Naive thymus-derived CD4-positive, alpha-beta T cell (primary cell): ENCODE measurements around the gene FBXO11. TPM values are rescaled to one million over a fixed set of nuclear protein-coding genes. Genes with fewer than 3 reads are reported as not detected.
A peak's percentile ranks its signal among the peaks of the same experiment; 100 is the strongest.

Experiments used
- ATAC-seq: fragments of 150-1000 bp; cut with Tn5 transposase; 2 replicates; pipeline ENCODE4 v1.10.0; 2021; ENCODE audit warnings: mild to moderate bottlenecking, moderate library complexity
- CTCF ChIA-PET: fragments of 350-600 bp; sonication (Branson Sonifier 250); formaldehyde crosslinking; loops from one replicate; lab custom pipeline; 2021; ENCODE audit warnings: antibody characterized with exemption; lab: Charles Lee
- POLR2A ChIA-PET: fragments of 350-600 bp; sonication (Branson Sonifier 250); formaldehyde crosslinking; loops from one replicate; lab custom pipeline; 2021; ENCODE audit warnings: antibody characterized with exemption, inconsistent platforms; lab: Charles Lee
- DNase-seq, 9 donors: peaks; one replicate each; pipeline versions ENCODE4 v3.0.0 to v3.0.0-alpha.2; 2020 to 2022; ENCODE audit warnings: mixed read lengths in 1 of 9
- H3K27ac ChIP-seq: one replicate; pipeline ENCODE4 v1.7.0; 2013; ENCODE audit warnings: mild to moderate bottlenecking, low read depth, low read length, moderate library complexity
- H3K27me3 ChIP-seq, 2 donors: one replicate each; pipeline ENCODE4 v1.7.0; 2013; ENCODE audit warnings: low read length in 2 of 2, mild to moderate bottlenecking in 2 of 2, moderate library complexity in 2 of 2; ENCODE audit not compliant: control insufficient read depth in 2 of 2, insufficient read depth in 2 of 2
- H3K36me3 ChIP-seq, 3 experiments: 1 replicate in 2 of 3; 2 replicates in 1 of 3; pipeline ENCODE4 v1.7.0; 2013; ENCODE audit warnings: low read length in 3 of 3, mild to moderate bottlenecking in 3 of 3, moderate library complexity in 1 of 3; ENCODE audit not compliant: insufficient read depth in 3 of 3, control insufficient read depth in 2 of 3
- H3K4me1 ChIP-seq, 2 donors: one replicate each; pipeline ENCODE4 v1.7.0; 2013; ENCODE audit warnings: low read length in 2 of 2, mild to moderate bottlenecking in 2 of 2, moderate library complexity in 1 of 2; ENCODE audit not compliant: control insufficient read depth in 2 of 2, insufficient read depth in 2 of 2
- H3K4me3 ChIP-seq: 2 replicates; pipeline ENCODE4 v1.7.0; 2013; ENCODE audit warnings: mild to moderate bottlenecking, low read length
- H3K9me3 ChIP-seq, 3 experiments: 1 replicate in 2 of 3; 2 replicates in 1 of 3; pipeline ENCODE4 v1.7.0; 2013; ENCODE audit warnings: low read length in 3 of 3; ENCODE audit not compliant: control insufficient read depth in 2 of 3
- H3K27ac Mint-ChIP-seq, 9 donors: one replicate each; pipeline ENCODE4 v1.8.0; 2020 to 2022; ENCODE audit warnings: mixed read lengths in 9 of 9, mild to moderate bottlenecking in 8 of 9, moderate library complexity in 5 of 9, inconsistent platforms in 2 of 9
- H3K27me3 Mint-ChIP-seq, 5 donors: one replicate each; pipeline ENCODE4 v1.8.0; 2021 to 2022; ENCODE audit warnings: mixed read lengths in 5 of 5, mild to moderate bottlenecking in 1 of 5
- H3K36me3 Mint-ChIP-seq, 5 donors: one replicate each; pipeline ENCODE4 v1.8.0; 2020 to 2022; ENCODE audit warnings: mixed read lengths in 5 of 5, mild to moderate bottlenecking in 3 of 5, inconsistent platforms in 1 of 5
- H3K4me1 Mint-ChIP-seq, 7 donors: one replicate each; pipeline ENCODE4 v1.8.0; 2020 to 2022; ENCODE audit warnings: mixed read lengths in 7 of 7, mild to moderate bottlenecking in 3 of 7, inconsistent platforms in 1 of 7
- H3K4me3 Mint-ChIP-seq, 10 donors: one replicate each; pipeline ENCODE4 v1.8.0; 2020 to 2022; ENCODE audit warnings: mild to moderate bottlenecking in 10 of 10, mixed read lengths in 10 of 10, moderate library complexity in 6 of 10, inconsistent platforms in 2 of 10
- H3K9me3 Mint-ChIP-seq, 11 donors: one replicate each; pipeline ENCODE4 v1.8.0; 2020 to 2022; ENCODE audit warnings: mixed read lengths in 11 of 11, mild to moderate bottlenecking in 4 of 11, inconsistent platforms in 1 of 11, moderate library complexity in 1 of 11
- intact Hi-C, 2 donors: fragments of 100-400 bp; cut with micrococcal nuclease; formaldehyde crosslinking; loops; one replicate each; pipeline ENCODE4 v1.15.1; 2023
- polyA plus RNA-seq, 2 donors: library from polyadenylated mRNA; unstranded; fragments of 300-500 nt; fragmentation: Illumina TruSeq; gene quantifications; one replicate each; pipeline ENCODE4 v1.2.3, GENCODE V29; 2021
- total RNA-seq, 6 experiments: library from RNA in 5 of 6; stranded (reverse) in 5 of 6; gene quantifications; 1 replicate in 5 of 6; 2 replicates in 1 of 6; pipeline ENCODE4 v1.2.3 and lab custom pipeline; 2021 to 2026

The FBXO11 gene
- total and polyA plus RNA-seq, 7 experiments from 2014 or later, result 7.7 to 92.1 (median 85.4) TPM

- Mint-ChIP-seq H3K27me3 (peaks cover 0 to 13% (median 0%) of the 10 kb centered on the region in 5 donors), H3K27ac (no peak overlapping the region), H3K36me3 (peaks cover 0 to 3% (median 0%) of the 10 kb centered on the region in 5 donors), H3K4me3 (no peak overlapping the region), H3K9me3 (peaks cover 0 to 3% (median 0%) of the 10 kb centered on the region in 11 donors), H3K4me1 (peaks cover 0 to 12% (median 4%) of the 10 kb centered on the region in 7 donors)
- intact Hi-C loops, result no loop called here
- DNase-seq (no peak), ATAC-seq (no peak)
- Histone ChIP-seq H3K4me3 (no peak overlapping the region), H3K27ac (no peak overlapping the region), H3K4me1 (no peaks in the 10 kb centered on the region), H3K27me3 (no peaks in the 10 kb centered on the region), H3K36me3 (no peaks in the 10 kb centered on the region), H3K9me3 (no peaks in the 10 kb centered on the region)
- ChIA-PET POLR2A (no interaction called here), CTCF (no interaction called here)
These were observed 134.0 kb downstream of the FBXO11 start for GRCh38 chr2:47772343-47772742.

GRCh38 chr2:47771211-47771610 lies 135.1 kb downstream of the FBXO11 start:
- no peak overlapping the region for H3K27ac Mint-ChIP-seq
- DNase-seq (no peak), ATAC-seq (no peak)
- Histone ChIP-seq H3K4me3 (no peak overlapping the region), H3K36me3 (no peaks in the 10 kb centered on the region), H3K9me3 (no peaks in the 10 kb centered on the region), H3K4me1 (no peaks in the 10 kb centered on the region), H3K27ac (no peak overlapping the region), H3K27me3 (no peaks in the 10 kb centered on the region)
- ChIA-PET POLR2A (no interaction called here), CTCF (interaction anchor here (0.5 to 1.4 kb wide), 2 partner anchors 11 to 412 kb away, joined by 3 read pairs; no protein-coding TSS in a partner anchor)
- intact Hi-C loops, result no loop called here
- H3K4me1 Mint-ChIP-seq, result peaks cover 0 to 12% (median 4%) of the 10 kb centered on the region in 7 donors
- peaks cover 0 to 3% (median 0%) of the 10 kb centered on the region in 11 donors for H3K9me3 Mint-ChIP-seq
- peaks cover 0 to 3% (median 0%) of the 10 kb centered on the region in 5 donors for H3K36me3 Mint-ChIP-seq
- no peak overlapping the region for H3K4me3 Mint-ChIP-seq
- H3K27me3 Mint-ChIP-seq, result peaks cover 0 to 13% (median 0%) of the 10 kb centered on the region in 5 donors

GRCh38 chr2:47769318-47769717 lies 137.0 kb downstream of the FBXO11 start:
- Mint-ChIP-seq H3K36me3 (peaks cover 0 to 3% (median 0%) of the 10 kb centered on the region in 5 donors), H3K9me3 (peaks cover 0 to 3% (median 0%) of the 10 kb centered on the region in 11 donors), H3K4me1 (peaks cover 0 to 8% (median 4%) of the 10 kb centered on the region in 7 donors), H3K27me3 (peaks cover 0 to 5% (median 0%) of the 10 kb centered on the region in 5 donors), H3K27ac (peak overlapping the region in 1 of 9 donors; percentile 36), H3K4me3 (no peak overlapping the region)
- Histone ChIP-seq H3K4me3 (no peak overlapping the region), H3K9me3 (no peaks in the 10 kb centered on the region), H3K4me1 (no peaks in the 10 kb centered on the region), H3K27ac (no peak overlapping the region), H3K27me3 (no peaks in the 10 kb centered on the region), H3K36me3 (no peaks in the 10 kb centered on the region)
- ATAC-seq (no peak), DNase-seq (no peak)
- intact Hi-C loops, result loop anchor here (5.0 kb wide), 2 partner anchors 247 to 382 kb away; no protein-coding TSS in a partner anchor
- ChIA-PET POLR2A (interaction anchor here (0.6 kb wide), 1 partner anchor 138 kb away, joined by 3 read pairs; no protein-coding TSS in a partner anchor), CTCF (interaction anchor here (1.0 to 5.1 kb wide), 2 partner anchors 433 to 448 kb away, joined by 4 to 83 read pairs; no protein-coding TSS in a partner anchor)

GRCh38 chr2:47767880-47768609 lies 138.3 kb downstream of the FBXO11 start:
- POLR2A ChIA-PET, result interaction anchor here (0.6 to 0.7 kb wide), 2 partner anchors 9 to 618 kb away, joined by 3 read pairs; no protein-coding TSS in a partner anchor

GRCh38 chr2:47767497-47767844 lies 138.8 kb downstream of the FBXO11 start:
- POLR2A ChIA-PET, result interaction anchor here (0.6 to 0.7 kb wide), 2 partner anchors 10 to 618 kb away, joined by 3 read pairs; no protein-coding TSS in a partner anchor
- DNase-seq (no peak), ATAC-seq (no peak)
- intact Hi-C loops, result loop anchor here (1.0 to 5.0 kb wide), 3 partner anchors 245 to 380 kb away; no protein-coding TSS in a partner anchor
- Histone ChIP-seq H3K4me3 (no peak overlapping the region), H3K4me1 (no peaks in the 10 kb centered on the region), H3K9me3 (no peaks in the 10 kb centered on the region), H3K27ac (no peak overlapping the region), H3K36me3 (no peaks in the 10 kb centered on the region), H3K27me3 (no peaks in the 10 kb centered on the region)
- peaks cover 0 to 8% (median 4%) of the 10 kb centered on the region in 7 donors for H3K4me1 Mint-ChIP-seq
- CTCF ChIA-PET, result interaction anchor here (0.6 to 5.1 kb wide), 13 partner anchors 9 to 1766 kb away, joined by 3 to 83 read pairs (median 4); partner anchors contain the start of gene MSH6
- peaks cover 0 to 3% (median 0%) of the 10 kb centered on the region in 11 donors for H3K9me3 Mint-ChIP-seq
- peaks cover 0 to 3% (median 0%) of the 10 kb centered on the region in 5 donors for H3K36me3 Mint-ChIP-seq
- no peak overlapping the region for H3K27ac Mint-ChIP-seq
- H3K27me3 Mint-ChIP-seq, result peaks cover 0 to 3% (median 0%) of the 10 kb centered on the region in 5 donors
- peak overlapping the region in 5 of 10 donors; percentile 11 to 68 (median 35) for H3K4me3 Mint-ChIP-seq

More at GRCh38 chr2:47767880-47768609, 138.3 kb downstream of the FBXO11 start:
- peaks cover 0 to 5% (median 0%) of the 10 kb centered on the region in 5 donors for H3K27me3 Mint-ChIP-seq
- CTCF ChIA-PET, result interaction anchor here (0.6 to 5.1 kb wide), 16 partner anchors 9 to 1767 kb away, joined by 3 to 83 read pairs (median 4); partner anchors contain the start of gene MSH6
- Histone ChIP-seq H3K4me3 (no peak overlapping the region), H3K27me3 (no peaks in the 10 kb centered on the region), H3K36me3 (no peaks in the 10 kb centered on the region), H3K9me3 (no peaks in the 10 kb centered on the region), H3K4me1 (no peaks in the 10 kb centered on the region), H3K27ac (no peak overlapping the region)
- ATAC-seq, result peak; percentile 93
- H3K4me1 Mint-ChIP-seq, result peaks cover 0 to 8% (median 4%) of the 10 kb centered on the region in 7 donors
- DNase-seq, result peak; percentile 32 to 82 (median 68)
- H3K9me3 Mint-ChIP-seq, result peaks cover 0 to 3% (median 0%) of the 10 kb centered on the region in 11 donors
- peak overlapping the region in 7 of 10 donors; percentile 11 to 72 (median 49) for H3K4me3 Mint-ChIP-seq
- intact Hi-C loops, result loop anchor here (1.0 to 5.0 kb wide), 9 partner anchors 15 to 433 kb away; partner anchors contain the start of gene MSH6 (in 1 of the 2)
- H3K27ac Mint-ChIP-seq, result no peak overlapping the region
- H3K36me3 Mint-ChIP-seq, result peaks cover 0 to 3% (median 0%) of the 10 kb centered on the region in 5 donors

GRCh38 chr2:47751856-47752414 lies 154.4 kb downstream of the FBXO11 start:
- no peaks in the 10 kb centered on the region for H3K36me3 Mint-ChIP-seq
- Histone ChIP-seq H3K27me3 (no peaks in the 10 kb centered on the region), H3K27ac (no peak overlapping the region), H3K36me3 (no peaks in the 10 kb centered on the region), H3K9me3 (no peaks in the 10 kb centered on the region), H3K4me3 (no peak overlapping the region), H3K4me1 (no peaks in the 10 kb centered on the region)
- CTCF ChIA-PET, result no interaction called here
- POLR2A ChIA-PET, result no interaction called here
- DNase-seq (no peak), ATAC-seq (peak; percentile 29)
- no peak overlapping the region for H3K27ac Mint-ChIP-seq
- intact Hi-C loops, result no loop called here
- H3K4me3 Mint-ChIP-seq, result no peak overlapping the region
- H3K27me3 Mint-ChIP-seq, result no peaks in the 10 kb centered on the region
- H3K9me3 Mint-ChIP-seq, result peaks cover 0 to 17% (median 6%) of the 10 kb centered on the region in 11 donors
- H3K4me1 Mint-ChIP-seq, result no peaks in the 10 kb centered on the region
